Loucy (cell line): ENCODE results near the gene SEPTIN2.

ENCODE experiments used
- EZH2phosphoT487 ChIP-seq: fragments of 200-600 bp; IDR thresholded peaks from 2 replicates; pipeline ENCODE4 v1.6.1; 2018; ENCODE audit warnings: antibody characterized with exemption, mild to moderate bottlenecking, moderate library complexity, borderline replicate concordance
- TF ChIP-seq, protein P1 (sequence below): fragments of 200-600 bp; sonication (generic); conservative IDR thresholded peaks from 2 replicates; pipeline ENCODE4 v1.5.1; 2014; ENCODE audit warnings: mild to moderate bottlenecking, antibody characterized with exemption, low read length

DNA sequence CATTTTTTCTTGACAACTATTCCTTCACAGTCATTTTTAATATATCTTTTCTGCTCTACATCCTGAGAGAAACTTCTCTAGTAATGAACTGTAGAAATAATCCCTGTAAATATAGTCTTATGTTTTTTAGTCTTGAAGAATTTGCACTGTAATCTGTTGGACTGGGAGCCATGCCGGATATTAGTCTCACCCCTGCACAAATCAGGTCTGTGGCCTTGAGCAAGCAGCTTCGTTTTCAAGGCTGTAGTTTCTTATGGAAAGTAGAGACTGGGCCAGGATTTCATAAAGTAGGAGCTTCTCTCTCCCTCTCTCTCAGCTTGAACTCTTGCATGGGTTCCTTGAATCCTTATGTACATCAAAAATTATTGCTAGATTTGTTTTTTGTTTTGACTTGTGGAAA lies 49.1 kb downstream of the SEPTIN2 start:
- TF ChIP-seq, protein P1, sequence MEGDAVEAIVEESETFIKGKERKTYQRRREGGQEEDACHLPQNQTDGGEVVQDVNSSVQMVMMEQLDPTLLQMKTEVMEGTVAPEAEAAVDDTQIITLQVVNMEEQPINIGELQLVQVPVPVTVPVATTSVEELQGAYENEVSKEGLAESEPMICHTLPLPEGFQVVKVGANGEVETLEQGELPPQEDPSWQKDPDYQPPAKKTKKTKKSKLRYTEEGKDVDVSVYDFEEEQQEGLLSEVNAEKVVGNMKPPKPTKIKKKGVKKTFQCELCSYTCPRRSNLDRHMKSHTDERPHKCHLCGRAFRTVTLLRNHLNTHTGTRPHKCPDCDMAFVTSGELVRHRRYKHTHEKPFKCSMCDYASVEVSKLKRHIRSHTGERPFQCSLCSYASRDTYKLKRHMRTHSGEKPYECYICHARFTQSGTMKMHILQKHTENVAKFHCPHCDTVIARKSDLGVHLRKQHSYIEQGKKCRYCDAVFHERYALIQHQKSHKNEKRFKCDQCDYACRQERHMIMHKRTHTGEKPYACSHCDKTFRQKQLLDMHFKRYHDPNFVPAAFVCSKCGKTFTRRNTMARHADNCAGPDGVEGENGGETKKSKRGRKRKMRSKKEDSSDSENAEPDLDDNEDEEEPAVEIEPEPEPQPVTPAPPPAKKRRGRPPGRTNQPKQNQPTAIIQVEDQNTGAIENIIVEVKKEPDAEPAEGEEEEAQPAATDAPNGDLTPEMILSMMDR, result no peak
- no peak for TF ChIP-seq EZH2phosphoT487
